ENCODE measurements around the gene AUTS2. TPM values are rescaled to one million over a fixed set of nuclear protein-coding genes. Genes with fewer than 3 reads are reported as not detected.

Gene AUTS2
- total and polyA plus RNA-seq, 10 of the 15 experiments (the other 5 are each of a cell fraction or from before 2014, with no cell fraction given) = 6.4 to 55.6 (median 21.6) TPM

GRCh38 chr7:69761290-69761922 lies 163.1 kb downstream of the AUTS2 start:
- Histone ChIP-seq H2AFZ (ENCODE audit: control insufficient read depth, low read depth, low read length) (no peak overlapping the region), H3K27ac (ENCODE audit: control insufficient read depth, insufficient read depth) (no peak overlapping the region), H4K20me1 (ENCODE audit: control insufficient read depth, insufficient read depth) (no peaks in the 10 kb centered on the region), H3K4me1 (ENCODE audit: control insufficient read depth, insufficient read depth, low read length) (peaks cover 24% of the 10 kb centered on the region), H3K27me3 (replicated peaks in 1 of 2; ENCODE audit: control insufficient read depth in 2 of 2, insufficient read depth in 2 of 2, low read length in 1 of 2) (no peaks in the 10 kb centered on the region), H3K4me2 (ENCODE audit: control insufficient read depth, insufficient read depth) (no peak overlapping the region), H3K4me3 (no peak overlapping the region), H3K79me2 (ENCODE audit: control insufficient read depth, insufficient read depth, low read length) (peaks cover 2% of the 10 kb centered on the region), H3K36me3 (ENCODE audit: control insufficient read depth in 2 of 2, insufficient read depth in 2 of 2, low read length in 1 of 2) (no peaks in the 10 kb centered on the region), H3K9ac (ENCODE audit: control insufficient read depth, insufficient read depth, low read length) (no peak overlapping the region), H3K9me3 (replicated peaks; ENCODE audit: control insufficient read depth, insufficient read depth, low read length) (no peaks in the 10 kb centered on the region)
- no peak for FAIRE-seq
- no TSS peak for BruUV-seq (replicated peaks)
- ChIA-PET CTCF (interaction anchor here (1.2 to 2.2 kb wide), 5 partner anchors 14 to 64 kb away, joined by 3 to 9 read pairs (median 4); no protein-coding TSS in a partner anchor), RAD21 (ENCODE audit: unreplicated experiment) (interaction anchor here (0.9 to 4.6 kb wide), 3 partner anchors 22 to 42 kb away, joined by 3 to 42 read pairs (median 9); no protein-coding TSS in a partner anchor), SMC1A (ENCODE audit: uncharacterized antibody, unreplicated experiment) (interaction anchor here (0.8 to 5.7 kb wide), 11 partner anchors 8 to 64 kb away, joined by 3 to 50 read pairs (median 5); no protein-coding TSS in a partner anchor), POLR2A (interaction anchor here (3.0 kb wide), 1 partner anchor 23 kb away, joined by 15 read pairs; no protein-coding TSS in a partner anchor)
- ATAC-seq = no peak
- in situ Hi-C loops (cut with MboI) (no loop called here), intact Hi-C loops (cut with micrococcal nuclease; ENCODE audit: unreplicated experiment) (loop anchor here (5.0 kb wide), 1 partner anchor 161 kb away; no protein-coding TSS in a partner anchor)
- no peak for DNase-seq (ENCODE audit: low read depth, low spot score)
- TF ChIP-seq MTA3 (IDR thresholded peaks at IDR 0.05; ENCODE audit: borderline replicate concordance, low read length) (no peak), NKRF (conservative IDR thresholded peaks at IDR 0.05) (no peak), HDAC2 (IDR thresholded peaks at IDR 0.05) (no peak), REST (IDR thresholded peaks at IDR 0.05; ENCODE audit: low read depth, low read length) (no peak), CHD4 (IDR thresholded peaks at IDR 0.05) (no peak), SIX5 (IDR thresholded peaks at IDR 0.05; ENCODE audit: low read depth, low read length, severe bottlenecking) (no peak), CBX3 (IDR thresholded peaks at IDR 0.05; ENCODE audit: borderline replicate concordance, low read depth) (no peak), POLR2AphosphoS5 (IDR thresholded peaks at IDR 0.05; ENCODE audit: low read length) (no peak), MTA2 (IDR thresholded peaks at IDR 0.05; ENCODE audit: low read depth) (no peak), ESRRA (IDR thresholded peaks at IDR 0.05; ENCODE audit: low read length) (no peak)
- 47% methylated on average over 5 of the region's 5 CpGs for WGBS (ENCODE audit: insufficient coverage, insufficient replicate concordance, low lambda C conversion rate, missing lambda C conversion rate)

Data from GM12878 (cell line).